Retina (tissue), 1 donor: ENCODE measurements around the gene PRG3.

Experiments used
- DNase-seq: peaks from one replicate; pipeline ENCODE4 v3.0.0-alpha.2; 2016

Gene PRG3

GRCh38 chr11:57380975-57381374 lies at the start of gene PRG3:
PRG3 (minus strand) TSS chr11:57381150; CDS start chr11:57380708, 442 bp downstream.
- DNase-seq: no peak

- no peak for DNase-seq
These were observed 49.0 kb upstream of the PRG3 start for GRCh38 chr11:57429946-57430345.

GRCh38 chr11:57428643-57429042 lies 47.7 kb upstream of the PRG3 start:
- no peak for DNase-seq

GRCh38 chr11:57427727-57428082 lies 46.8 kb upstream of the PRG3 start:
- no peak for DNase-seq

GRCh38 chr11:57426929-57427726 lies 46.2 kb upstream of the PRG3 start, which contains the start of gene SLC43A3:
SLC43A3 (minus strand) TSS chr11:57427121; CDS start chr11:57426172, 949 bp downstream.
- peak; percentile 68 for DNase-seq

GRCh38 chr11:57426439-57426928 lies 45.5 kb upstream of the PRG3 start:
- no peak for DNase-seq

- DNase-seq: peak; percentile 16
These were observed 44.9 kb upstream of the PRG3 start for GRCh38 chr11:57425565-57426438.

GRCh38 chr11:57424792-57425564 lies 44.0 kb upstream of the PRG3 start:
- no peak for DNase-seq

GRCh38 chr11:57424137-57424791 lies 43.3 kb upstream of the PRG3 start:
- DNase-seq: no peak

- DNase-seq: no peak
These were observed 41.7 kb upstream of the PRG3 start for GRCh38 chr11:57422669-57423068.

GRCh38 chr11:57421805-57422204 lies 40.9 kb upstream of the PRG3 start:
- DNase-seq: no peak

- DNase-seq: no peak
These were observed 40.1 kb upstream of the PRG3 start for GRCh38 chr11:57421066-57421465.

- no peak for DNase-seq
These were observed 38.2 kb upstream of the PRG3 start for GRCh38 chr11:57419146-57419545.

GRCh38 chr11:57418131-57418530 lies 37.2 kb upstream of the PRG3 start:
- DNase-seq: no peak

- DNase-seq: no peak
These were observed 36.1 kb upstream of the PRG3 start for GRCh38 chr11:57417056-57417455.

GRCh38 chr11:57416436-57416835 lies 35.5 kb upstream of the PRG3 start:
- DNase-seq: no peak

GRCh38 chr11:57414612-57415212 lies 33.8 kb upstream of the PRG3 start:
- no peak for DNase-seq

GRCh38 chr11:57413681-57414080 lies 32.7 kb upstream of the PRG3 start:
- DNase-seq: no peak

GRCh38 chr11:57410287-57410686 lies 29.3 kb upstream of the PRG3 start:
- no peak for DNase-seq

- no peak for DNase-seq
These were observed 28.6 kb upstream of the PRG3 start for GRCh38 chr11:57409321-57410100.

- DNase-seq: no peak
These were observed 27.8 kb upstream of the PRG3 start for GRCh38 chr11:57408771-57409170.
